ENCODE measurements around the gene MIEN1. TPM values are rescaled to one million over a fixed set of nuclear protein-coding genes. Genes with fewer than 3 reads are reported as not detected.

Gene MIEN1
- total RNA-seq, 1 donor from 2014 or later: 20.1 TPM

GRCh38 chr17:39739885-39740356 lies 9.6 kb upstream of the MIEN1 start:
- Mint-ChIP-seq H3K4me1 (peaks cover 15% of the 10 kb centered on the region), H3K36me3 (no peaks in the 10 kb centered on the region), H3K27me3 (ENCODE audit: insufficient read depth, low read depth) (peaks cover 50% of the 10 kb centered on the region), H3K9me3 (no peaks in the 10 kb centered on the region), H3K27ac (no peak overlapping the region), H3K4me3 (peak overlapping the region; percentile 55)
- peaks cover 29% of the 10 kb centered on the region for H3K27me3 ChIP-seq
- no peaks in the 10 kb centered on the region for H3K79me2 ChIP-seq (ENCODE audit: low read depth)
- H3K4me2 ChIP-seq: peak overlapping the region; percentile 99
- DNase-seq (ENCODE audit: low spot score): peak; percentile 18
- no peak overlapping the region for H3K9ac ChIP-seq
- no peak overlapping the region for H3K27ac ChIP-seq
- TF ChIP-seq CTCF (IDR thresholded peaks at IDR 0.05): no peak
- no peak for TF ChIP-seq EZH2phosphoT487 (IDR thresholded peaks at IDR 0.05)
- no peak for TF ChIP-seq EZH2 (IDR thresholded peaks at IDR 0.05)
- H4K20me1 ChIP-seq (ENCODE audit: low read depth): no peaks in the 10 kb centered on the region
- no peaks in the 10 kb centered on the region for H3K9me3 ChIP-seq (ENCODE audit: low read depth)
- peak overlapping the region; percentile 62 for H3K4me3 ChIP-seq
- H3F3A ChIP-seq (ENCODE audit: low read depth): peaks cover 24% of the 10 kb centered on the region
- no peaks in the 10 kb centered on the region for H3K36me3 ChIP-seq
- peak overlapping the region; percentile 35 for H2AFZ ChIP-seq (replicated peaks)
- peaks cover 17% of the 10 kb centered on the region for H3K4me1 ChIP-seq

GRCh38 chr17:39738983-39739884 lies 8.9 kb upstream of the MIEN1 start:
- Mint-ChIP-seq H3K27ac (no peak overlapping the region), H3K4me3 (peak overlapping the region; percentile 74), H3K4me1 (peaks cover 15% of the 10 kb centered on the region), H3K36me3 (no peaks in the 10 kb centered on the region), H3K27me3 (ENCODE audit: insufficient read depth, low read depth) (peaks cover 50% of the 10 kb centered on the region), H3K9me3 (no peaks in the 10 kb centered on the region)
- Histone ChIP-seq H3K4me2 (peak overlapping the region; percentile 99), H3K27me3 (peaks cover 29% of the 10 kb centered on the region), H2AFZ (replicated peaks) (peak overlapping the region; percentile 100), H3K4me1 (peaks cover 17% of the 10 kb centered on the region), H3K4me3 (peak overlapping the region; percentile 62), H4K20me1 (ENCODE audit: low read depth) (no peaks in the 10 kb centered on the region), H3K79me2 (ENCODE audit: low read depth) (no peaks in the 10 kb centered on the region), H3F3A (ENCODE audit: low read depth) (peaks cover 24% of the 10 kb centered on the region), H3K9ac (no peak overlapping the region), H3K27ac (no peak overlapping the region), H3K9me3 (ENCODE audit: low read depth) (no peaks in the 10 kb centered on the region), H3K36me3 (no peaks in the 10 kb centered on the region)
- no peak for TF ChIP-seq EZH2phosphoT487 (IDR thresholded peaks at IDR 0.05)
- no peak for TF ChIP-seq EZH2 (IDR thresholded peaks at IDR 0.05)
- TF ChIP-seq CTCF (IDR thresholded peaks at IDR 0.05): no peak
- peak; percentile 73 for DNase-seq (ENCODE audit: low spot score)

GRCh38 chr17:39738568-39738901 lies 8.2 kb upstream of the MIEN1 start:
- Histone ChIP-seq H3K27ac (no peak overlapping the region), H3K9me3 (ENCODE audit: low read depth) (no peaks in the 10 kb centered on the region), H3K79me2 (ENCODE audit: low read depth) (no peaks in the 10 kb centered on the region), H3K27me3 (peaks cover 29% of the 10 kb centered on the region), H2AFZ (replicated peaks) (peak overlapping the region; percentile 100), H4K20me1 (ENCODE audit: low read depth) (no peaks in the 10 kb centered on the region), H3K4me3 (peak overlapping the region; percentile 62), H3K4me2 (peak overlapping the region; percentile 99), H3K4me1 (peaks cover 17% of the 10 kb centered on the region), H3K36me3 (no peaks in the 10 kb centered on the region), H3F3A (ENCODE audit: low read depth) (peaks cover 24% of the 10 kb centered on the region), H3K9ac (no peak overlapping the region)
- no peaks in the 10 kb centered on the region for H3K36me3 Mint-ChIP-seq
- DNase-seq (ENCODE audit: low spot score): peak; percentile 58
- H3K27me3 Mint-ChIP-seq (ENCODE audit: insufficient read depth, low read depth): peaks cover 54% of the 10 kb centered on the region
- H3K9me3 Mint-ChIP-seq: no peaks in the 10 kb centered on the region
- H3K27ac Mint-ChIP-seq: no peak overlapping the region
- TF ChIP-seq EZH2 (IDR thresholded peaks at IDR 0.05): peak; percentile 70
- TF ChIP-seq CTCF (IDR thresholded peaks at IDR 0.05): no peak
- peak; percentile 41 for TF ChIP-seq EZH2phosphoT487 (IDR thresholded peaks at IDR 0.05)
- H3K4me3 Mint-ChIP-seq: peak overlapping the region; percentile 74
- peaks cover 15% of the 10 kb centered on the region for H3K4me1 Mint-ChIP-seq

All from neural progenitor cell (in vitro differentiated cells).